HG03135 (cell line): ENCODE data around the gene C22orf15.

Experiments
- ATAC-seq: cut with Tn5 transposase; IDR thresholded peaks from one replicate; pipeline ENCODE4 v1.9.1; 2021; ENCODE audit warnings: mild to moderate bottlenecking, moderate library complexity; ENCODE audit not compliant: unreplicated experiment

C22orf15 gene

DNA sequence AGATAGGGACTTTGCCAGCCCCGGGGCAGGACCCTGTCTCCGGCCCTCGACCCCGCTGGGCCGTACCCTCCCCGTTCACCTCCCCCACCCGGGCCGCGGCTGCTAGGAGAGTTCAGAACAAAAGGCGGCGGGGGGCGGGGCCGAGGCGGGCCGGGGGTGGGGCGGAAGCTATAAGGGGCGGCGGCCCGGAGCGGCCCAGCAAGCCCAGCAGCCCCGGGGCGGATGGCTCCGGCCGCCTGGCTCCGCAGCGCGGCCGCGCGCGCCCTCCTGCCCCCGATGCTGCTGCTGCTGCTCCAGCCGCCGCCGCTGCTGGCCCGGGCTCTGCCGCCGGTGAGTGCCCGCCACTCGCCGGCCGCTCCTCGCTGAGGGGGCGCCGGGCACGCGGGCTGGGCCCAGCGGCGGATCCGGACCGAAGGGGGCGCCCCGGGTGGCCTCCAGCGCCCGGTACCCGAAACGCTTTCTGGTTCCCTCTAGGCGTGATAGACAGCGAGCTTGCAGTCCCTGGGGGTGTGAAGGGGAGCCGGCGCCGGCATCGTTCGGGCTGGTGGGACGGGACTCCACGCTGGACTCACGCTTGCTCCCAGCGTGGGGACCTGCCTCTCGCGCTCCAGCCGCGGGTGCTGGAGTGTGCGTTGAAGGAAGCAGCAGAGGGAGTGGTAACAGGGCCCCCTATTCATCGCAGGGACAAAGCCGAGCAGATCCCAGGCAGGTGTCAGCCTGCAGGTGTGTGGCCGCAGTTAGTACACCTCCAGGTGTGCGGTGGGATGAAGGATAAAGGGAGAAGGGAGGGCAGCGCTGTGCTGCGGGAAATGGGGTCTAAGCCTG is 10.1 kb downstream of the C22orf15 start, which contains the start of gene MMP11:
MMP11 (plus strand) TSS at position 201 of the 825 bp plus-strand sequence; CDS start at position 223, 22 bp downstream.
- ATAC-seq = no peak

DNA sequence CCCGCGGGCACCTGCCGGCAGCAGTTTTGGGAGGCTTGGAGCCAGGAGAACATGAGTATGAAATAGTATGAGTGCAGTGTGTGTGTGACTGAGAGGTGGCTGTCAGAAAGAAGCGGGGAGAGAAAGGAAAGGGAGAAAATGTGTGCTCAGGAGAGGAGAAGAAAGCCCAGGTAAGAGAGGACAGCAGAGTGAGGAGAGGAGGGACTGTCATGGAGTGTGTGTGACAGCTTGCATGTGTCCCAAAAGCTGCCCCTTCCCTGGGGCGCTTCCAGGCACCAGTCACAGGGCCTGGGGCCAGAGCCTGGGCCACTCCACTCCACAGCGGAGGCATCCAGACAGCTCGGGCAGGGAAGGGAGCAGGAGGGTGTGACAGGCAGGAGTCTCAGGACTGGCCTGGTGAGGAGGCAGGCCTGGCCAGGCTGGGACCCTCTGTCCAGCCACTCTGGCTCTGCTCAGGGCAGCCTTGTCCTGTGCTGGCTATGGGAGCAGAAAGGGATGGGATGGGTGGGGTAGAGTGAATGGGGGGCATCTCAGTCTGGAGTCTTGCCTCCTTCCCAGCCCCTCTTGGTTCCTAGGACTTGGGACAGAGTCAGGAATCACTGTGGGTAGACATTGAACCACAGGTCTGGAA is 10.8 kb downstream of the C22orf15 start:
- no peak for ATAC-seq

DNA sequence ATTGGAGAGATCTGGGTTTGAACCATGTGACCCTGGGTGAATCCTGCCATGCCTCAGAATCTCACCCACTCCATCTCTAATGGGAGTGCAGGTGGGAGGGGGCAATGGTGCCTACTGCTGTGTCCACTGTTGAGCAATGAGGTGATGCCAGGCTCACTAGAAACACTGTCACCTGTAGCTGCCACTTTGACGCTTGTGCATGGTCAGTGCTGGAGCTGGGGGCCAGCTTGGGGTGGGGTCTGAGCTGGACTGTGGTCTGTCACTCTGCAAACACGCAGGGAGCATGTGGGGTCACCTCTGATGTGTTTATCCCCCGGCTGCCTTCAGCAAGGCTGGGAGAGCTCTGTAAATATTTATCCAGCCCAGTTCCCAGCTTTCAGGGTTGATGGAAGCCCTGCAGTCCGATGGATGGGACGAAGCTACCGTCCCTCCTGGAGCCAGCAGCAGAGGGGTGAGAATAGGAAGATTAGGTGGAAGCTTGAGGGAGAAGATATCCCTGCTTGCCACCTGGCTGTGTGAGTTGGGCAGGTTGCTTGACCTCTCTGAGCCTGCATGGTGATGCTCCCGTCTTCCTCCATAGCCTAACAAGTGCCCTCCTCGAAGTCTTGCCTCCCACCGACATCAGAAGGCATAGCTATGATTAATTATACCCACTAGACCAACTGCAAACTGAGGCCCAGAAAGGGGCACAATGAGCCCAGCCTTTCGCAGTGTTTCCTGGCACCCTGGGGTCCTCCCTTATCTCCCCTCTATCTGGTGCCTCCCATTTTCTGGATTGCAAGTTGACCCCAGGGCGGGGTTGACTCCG is 11.5 kb downstream of the C22orf15 start:
- no peak for ATAC-seq

DNA sequence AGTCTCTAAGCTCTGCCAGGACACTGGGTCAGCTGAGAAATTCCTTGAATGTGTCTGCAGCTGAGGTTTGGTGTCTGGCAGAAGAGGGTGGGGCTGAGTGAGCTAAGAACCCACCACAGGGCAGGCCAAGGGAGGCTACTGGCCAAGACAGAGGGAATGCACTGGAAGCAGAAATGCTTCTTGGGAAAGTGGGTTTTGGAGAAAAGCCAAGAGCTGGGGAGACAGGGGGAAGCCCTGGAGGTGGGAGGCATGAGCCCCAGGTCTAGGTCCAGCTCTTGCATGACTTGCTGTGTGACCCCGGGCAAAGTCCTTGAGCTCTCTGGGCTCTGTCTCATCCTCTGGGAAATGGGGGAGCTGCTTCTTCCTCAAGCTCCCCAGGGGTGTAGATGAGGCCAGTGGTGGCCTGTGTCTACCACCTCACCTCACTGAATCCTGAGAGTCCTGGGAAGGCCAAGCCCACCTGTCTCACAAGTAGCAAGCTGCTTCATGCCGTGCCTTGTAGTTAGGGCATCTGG is 12.2 kb downstream of the C22orf15 start:
- ATAC-seq = no peak

GRCh38 chr22:23775779-23776375 is 13.1 kb downstream of the C22orf15 start:
- no peak for ATAC-seq

GRCh38 chr22:23777776-23778576 is 15.2 kb downstream of the C22orf15 start:
- ATAC-seq = no peak

DNA sequence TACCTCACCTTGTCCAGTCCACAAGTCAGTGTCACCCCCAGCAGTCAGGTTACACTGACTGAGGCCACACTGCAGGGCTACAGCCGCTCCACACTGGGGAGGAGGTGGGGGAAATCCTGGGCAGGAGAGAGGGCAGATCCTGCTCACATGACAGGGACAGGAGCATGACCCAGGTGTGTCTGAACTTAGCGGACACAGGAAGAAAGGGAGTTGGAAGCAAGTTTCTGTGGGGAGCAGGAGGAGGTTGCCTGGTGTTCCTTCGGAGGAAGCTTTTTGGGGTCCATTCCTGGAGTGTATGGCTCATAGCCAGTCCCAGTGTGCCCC is 15.7 kb downstream of the C22orf15 start:
- no peak for ATAC-seq

GRCh38 chr22:23779083-23779482 is 16.3 kb downstream of the C22orf15 start:
- no peak for ATAC-seq

DNA sequence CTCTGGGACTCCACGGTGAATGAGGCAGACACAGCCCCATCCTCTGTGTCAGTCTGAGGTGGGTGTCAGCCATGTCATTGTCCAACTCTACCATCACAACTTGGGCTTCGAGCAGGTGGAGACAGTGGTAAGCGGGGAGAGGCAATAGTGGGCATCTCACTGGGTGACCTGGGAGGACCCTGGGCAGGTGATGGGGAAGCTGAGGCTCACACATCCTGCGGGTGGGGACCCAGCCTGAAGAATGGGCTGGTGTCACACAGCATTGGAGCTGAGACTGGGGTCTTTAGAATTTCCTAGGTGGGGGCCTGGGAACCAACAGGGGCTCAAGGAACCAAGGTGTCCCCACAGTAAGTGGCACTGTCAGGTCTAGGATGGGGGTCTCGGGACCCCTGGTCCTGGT is 16.9 kb downstream of the C22orf15 start:
- ATAC-seq = no peak

DNA sequence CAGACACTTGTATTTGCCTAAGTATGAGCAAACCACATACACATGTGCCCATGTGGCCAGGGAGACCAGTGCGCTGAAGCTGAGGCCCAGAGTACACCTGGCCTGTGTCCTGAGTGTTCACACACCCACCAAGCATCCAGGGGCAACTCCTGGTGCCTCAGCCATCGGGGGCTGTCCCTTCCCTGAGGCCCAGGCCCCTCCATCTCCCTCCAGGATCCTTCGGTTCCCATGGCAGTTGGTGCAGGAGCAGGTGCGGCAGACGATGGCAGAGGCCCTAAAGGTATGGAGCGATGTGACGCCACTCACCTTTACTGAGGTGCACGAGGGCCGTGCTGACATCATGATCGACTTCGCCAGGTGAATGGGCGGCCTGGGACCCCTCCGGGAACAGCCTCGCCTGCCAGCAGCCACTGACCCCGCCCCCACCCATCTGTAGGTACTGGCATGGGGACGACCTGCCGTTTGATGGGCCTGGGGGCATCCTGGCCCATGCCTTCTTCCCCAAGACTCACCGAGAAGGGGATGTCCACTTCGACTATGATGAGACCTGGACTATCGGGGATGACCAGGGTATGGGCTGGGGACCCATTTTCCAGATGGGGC is 17.5 kb downstream of the C22orf15 start:
- no peak for ATAC-seq

- ATAC-seq = no peak
Observed at GRCh38 chr22:23781065-23781464, 18.3 kb downstream of the C22orf15 start.

GRCh38 chr22:23781511-23782183 is 18.9 kb downstream of the C22orf15 start:
- ATAC-seq = no peak

DNA sequence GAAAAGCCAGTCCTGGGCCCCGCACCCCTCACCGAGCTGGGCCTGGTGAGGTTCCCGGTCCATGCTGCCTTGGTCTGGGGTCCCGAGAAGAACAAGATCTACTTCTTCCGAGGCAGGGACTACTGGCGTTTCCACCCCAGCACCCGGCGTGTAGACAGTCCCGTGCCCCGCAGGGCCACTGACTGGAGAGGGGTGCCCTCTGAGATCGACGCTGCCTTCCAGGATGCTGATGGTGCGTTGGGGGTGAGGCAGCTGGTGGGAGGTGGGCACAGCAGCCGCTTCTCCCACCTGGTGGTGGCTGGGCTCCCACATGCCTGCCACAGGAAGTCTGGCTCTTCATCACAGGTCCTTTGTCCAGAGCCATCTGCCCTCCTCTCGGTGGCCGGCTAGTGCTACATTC is 19.5 kb downstream of the C22orf15 start:
- ATAC-seq = no peak

DNA sequence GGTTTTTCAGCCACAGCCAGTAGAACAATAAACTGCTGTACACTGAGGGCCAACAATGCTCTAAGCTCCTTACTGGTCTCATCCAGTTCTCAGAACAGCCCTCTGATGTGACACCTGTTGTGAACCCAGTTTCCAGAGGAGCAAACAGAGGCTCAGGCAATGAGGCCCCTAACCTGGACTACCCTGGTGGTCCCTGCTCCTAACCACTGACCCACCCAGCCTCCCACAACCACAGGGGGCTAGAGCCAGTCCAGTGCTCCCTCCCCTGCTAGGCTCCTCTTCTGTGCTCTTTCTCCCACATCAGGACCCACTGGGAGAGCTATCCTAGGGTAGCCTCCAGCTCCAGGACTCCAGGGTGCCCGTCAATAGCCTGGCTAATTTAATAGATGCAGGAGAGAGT is 19.9 kb downstream of the C22orf15 start:
- no peak for ATAC-seq

DNA sequence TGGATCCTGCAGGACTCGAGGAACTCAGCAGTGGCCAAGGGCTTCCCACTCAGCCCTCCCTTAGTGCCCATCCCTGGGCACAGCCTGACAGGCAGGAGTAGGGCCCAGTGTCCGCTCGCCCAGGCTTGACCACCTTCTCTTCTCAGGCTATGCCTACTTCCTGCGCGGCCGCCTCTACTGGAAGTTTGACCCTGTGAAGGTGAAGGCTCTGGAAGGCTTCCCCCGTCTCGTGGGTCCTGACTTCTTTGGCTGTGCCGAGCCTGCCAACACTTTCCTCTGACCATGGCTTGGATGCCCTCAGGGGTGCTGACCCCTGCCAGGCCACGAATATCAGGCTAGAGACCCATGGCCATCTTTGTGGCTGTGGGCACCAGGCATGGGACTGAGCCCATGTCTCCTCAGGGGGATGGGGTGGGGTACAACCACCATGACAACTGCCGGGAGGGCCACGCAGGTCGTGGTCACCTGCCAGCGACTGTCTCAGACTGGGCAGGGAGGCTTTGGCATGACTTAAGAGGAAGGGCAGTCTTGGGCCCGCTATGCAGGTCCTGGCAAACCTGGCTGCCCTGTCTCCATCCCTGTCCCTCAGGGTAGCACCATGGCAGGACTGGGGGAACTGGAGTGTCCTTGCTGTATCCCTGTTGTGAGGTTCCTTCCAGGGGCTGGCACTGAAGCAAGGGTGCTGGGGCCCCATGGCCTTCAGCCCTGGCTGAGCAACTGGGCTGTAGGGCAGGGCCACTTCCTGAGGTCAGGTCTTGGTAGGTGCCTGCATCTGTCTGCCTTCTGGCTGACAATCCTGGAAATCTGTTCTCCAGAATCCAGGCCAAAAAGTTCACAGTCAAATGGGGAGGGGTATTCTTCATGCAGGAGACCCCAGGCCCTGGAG is 20.7 kb downstream of the C22orf15 start:
- ATAC-seq = no peak

DNA sequence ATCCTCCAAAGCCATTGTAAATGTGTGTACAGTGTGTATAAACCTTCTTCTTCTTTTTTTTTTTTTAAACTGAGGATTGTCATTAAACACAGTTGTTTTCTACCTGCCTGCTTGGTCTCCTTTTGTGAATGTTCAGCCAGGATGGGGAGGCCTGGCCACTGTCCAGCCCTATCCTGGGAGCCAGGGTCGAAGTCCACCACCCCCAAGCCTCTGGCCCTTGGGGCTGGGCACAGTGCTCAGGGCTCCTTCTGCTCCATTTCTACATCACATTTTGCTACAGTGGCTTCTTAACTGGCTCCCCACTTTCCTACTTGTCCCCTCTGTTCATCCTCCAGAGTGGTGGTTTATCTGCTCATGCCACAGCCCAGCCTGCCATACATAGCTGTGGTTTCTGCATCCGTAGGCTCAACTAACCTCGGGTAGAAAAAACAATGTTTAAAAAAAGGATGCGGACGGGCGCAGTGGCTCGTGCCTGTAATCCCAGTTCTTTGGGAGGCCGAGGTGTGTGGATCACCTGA is 21.5 kb downstream of the C22orf15 start:
- ATAC-seq = no peak

DNA sequence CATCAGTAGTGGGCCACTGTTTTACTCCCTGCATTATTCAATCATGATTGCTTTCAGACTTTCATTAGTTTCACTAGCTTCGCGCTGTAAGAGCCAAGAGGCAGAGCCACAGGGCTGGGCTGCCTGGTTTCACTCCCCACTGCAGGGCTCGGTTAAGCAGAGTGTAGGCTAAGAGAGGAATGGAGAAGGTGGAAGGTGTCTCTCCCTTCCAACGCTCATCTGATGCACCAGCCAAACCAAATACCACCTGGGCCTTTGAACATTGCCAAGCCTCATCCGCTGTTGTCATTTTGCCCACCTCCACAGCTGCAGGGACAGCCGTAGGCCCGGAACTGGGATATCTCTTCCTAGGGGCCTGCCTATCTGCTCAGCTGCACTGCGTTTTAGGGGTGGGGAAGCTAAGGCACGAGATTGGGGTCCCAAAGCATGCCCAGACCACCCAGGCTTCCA is 23.5 kb downstream of the C22orf15 start:
- ATAC-seq = no peak
